NCI-H82 treated with DMSO at 0.1 percent for 48 hours (cell line): Measurements from ENCODE around the gene SLC39A3.
"Not testable (repeated sequence)": the region's sequence is repeated elsewhere in the genome, so short reads cannot be mapped to it uniquely, and the experiment has no call there.

Source experiments
- DNase-seq: peaks from one replicate; lab custom pipeline; 2025; ENCODE audit not compliant: unreplicated experiment; lab: John Stamatoyannopoulos, UW

SLC39A3 gene

DNA sequence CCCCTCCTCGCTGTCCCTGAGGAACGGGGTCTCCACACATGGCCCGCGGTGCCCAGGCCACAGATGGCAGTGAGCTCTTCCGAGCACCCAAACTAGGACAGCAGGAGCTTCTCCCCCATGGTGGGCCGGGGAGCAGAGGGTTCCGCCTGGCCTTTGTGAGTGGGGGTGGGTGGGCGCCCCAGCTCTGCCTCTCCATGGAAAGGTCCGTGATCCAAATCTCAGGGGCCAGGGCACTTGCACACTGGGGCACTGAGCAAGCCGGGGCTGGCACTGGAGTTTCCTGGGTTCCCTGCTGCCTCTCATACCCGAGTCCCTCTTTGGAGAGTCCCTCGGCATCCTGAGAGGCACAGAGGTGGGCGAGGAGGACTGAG, 16.5 kb downstream of the SLC39A3 start:
- DNase-seq = no peak

GRCh38 chr19:2722541-2723344, 17.1 kb downstream of the SLC39A3 start:
- DNase-seq = no peak

DNA sequence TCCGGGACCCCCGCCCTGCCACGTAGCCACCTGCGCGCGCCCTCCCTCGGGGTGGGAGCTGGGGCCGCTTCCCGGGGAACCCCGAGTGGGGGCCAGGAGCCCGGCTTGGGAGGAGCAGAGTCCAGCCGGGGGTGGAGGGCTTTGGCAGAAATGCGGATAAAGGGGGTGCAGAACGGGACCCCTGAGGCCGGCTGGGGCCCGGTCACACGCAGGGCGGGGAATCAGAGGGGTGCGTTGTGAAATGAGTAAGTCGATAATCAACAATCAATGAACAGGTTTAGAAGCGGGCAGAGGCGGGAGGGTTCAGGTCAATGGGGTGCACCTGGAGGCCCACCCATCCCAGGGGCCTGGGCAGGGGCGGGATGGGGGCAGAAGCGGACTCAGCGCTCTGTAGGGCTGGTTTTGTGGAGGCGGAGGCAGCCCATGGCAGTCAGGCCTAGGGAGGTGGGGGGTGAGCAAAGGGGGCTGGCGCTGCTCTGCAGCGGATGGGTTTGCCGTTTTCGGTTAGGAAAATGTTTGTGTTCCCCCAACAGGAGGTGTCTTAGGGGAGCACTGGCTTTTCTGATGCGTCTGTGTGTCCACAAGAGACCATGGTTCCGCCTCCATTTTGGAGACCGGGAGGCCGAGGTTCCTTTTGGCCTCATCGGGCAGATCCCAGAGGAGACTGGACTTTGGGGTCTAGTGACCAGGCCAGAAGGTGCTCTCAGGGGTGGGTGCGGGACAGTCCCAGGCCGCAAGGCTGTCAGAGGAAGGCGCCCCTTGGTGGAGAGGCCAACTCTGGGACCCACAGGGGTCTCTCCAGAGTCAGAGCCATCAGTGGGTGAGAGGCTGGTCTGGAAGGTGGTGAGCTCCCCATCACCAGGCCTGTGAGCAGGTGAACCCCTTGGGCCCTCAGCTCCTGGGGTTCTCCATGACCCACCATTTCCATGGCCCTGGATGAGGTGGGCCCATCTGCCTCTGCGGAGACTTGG, 18.0 kb downstream of the SLC39A3 start:
- DNase-seq = no peak

- DNase-seq = no peak
Measured at GRCh38 chr19:2720777-2721569, 18.8 kb downstream of the SLC39A3 start, which contains the start of gene DIRAS1. TSS of gene DIRAS1 (minus strand) at chr19:2721372. CDS start at chr19:2717806, 3,566 bp downstream.

DNA sequence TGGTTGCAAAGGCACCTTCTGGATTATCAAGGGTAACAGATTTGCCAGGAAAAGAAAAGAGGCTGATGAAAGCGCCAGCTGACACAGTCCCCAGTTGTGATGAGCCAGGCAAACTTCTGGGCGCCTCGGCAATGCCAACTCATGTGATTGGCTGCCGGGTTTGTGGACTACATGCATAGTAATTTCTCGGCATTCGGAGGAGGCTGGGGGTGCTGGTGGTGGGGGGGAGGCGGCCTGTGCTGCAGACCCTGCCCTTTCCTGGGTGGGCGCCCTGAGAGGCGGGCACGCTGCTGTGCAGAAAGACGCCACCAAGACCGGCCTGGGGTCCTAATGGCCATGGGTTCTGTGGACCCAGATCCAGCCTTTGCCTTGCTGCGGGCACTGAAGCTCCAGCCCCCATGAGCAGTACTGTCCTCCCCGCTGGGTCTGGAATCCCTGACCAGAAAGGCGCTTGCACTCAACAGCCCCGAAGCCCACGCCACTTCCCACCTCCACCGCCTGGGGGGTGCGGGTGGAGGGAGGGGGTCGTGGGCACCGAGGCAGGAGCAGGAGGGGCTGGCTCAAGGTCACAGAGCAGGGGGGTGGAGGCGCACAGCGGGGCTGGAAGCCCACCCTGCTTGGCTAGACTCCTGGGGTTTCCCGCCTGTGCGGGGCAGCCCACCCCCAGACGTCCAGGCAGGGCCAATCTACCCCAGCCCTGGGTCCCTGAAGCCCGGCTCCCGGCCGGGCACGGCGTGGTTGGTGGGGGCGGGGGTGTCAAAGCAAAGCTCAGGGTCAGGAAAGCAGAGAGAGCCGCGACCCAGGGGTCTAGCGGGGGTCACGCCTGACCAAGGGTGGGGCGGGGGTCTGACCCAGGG, 19.7 kb downstream of the SLC39A3 start:
- no peak for DNase-seq

DNA sequence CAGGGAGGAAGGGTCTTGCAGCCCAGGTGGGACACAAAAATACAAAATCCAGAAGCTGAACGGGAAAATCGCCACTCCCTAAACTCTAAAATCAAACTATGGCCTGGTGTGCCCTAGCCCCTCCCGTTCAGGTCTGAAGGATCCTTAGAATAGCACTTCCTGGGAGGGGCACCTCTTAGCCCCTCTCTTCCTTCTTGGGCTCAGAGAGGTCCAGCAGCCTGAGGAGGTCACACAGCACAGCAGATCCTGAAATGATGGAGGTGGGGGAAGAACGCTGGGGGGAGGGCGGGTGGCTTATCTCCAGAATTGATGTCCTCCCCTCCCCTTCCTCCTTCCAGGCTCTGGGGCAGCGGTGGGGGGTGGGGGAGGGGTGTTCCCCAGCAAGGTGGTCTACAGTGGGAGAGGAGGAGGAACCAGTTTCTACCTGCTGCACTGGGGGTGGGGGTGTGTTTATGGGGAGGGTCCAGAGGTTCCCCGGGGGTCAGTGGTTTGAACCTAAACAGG, 20.5 kb downstream of the SLC39A3 start:
- no peak for DNase-seq

DNA sequence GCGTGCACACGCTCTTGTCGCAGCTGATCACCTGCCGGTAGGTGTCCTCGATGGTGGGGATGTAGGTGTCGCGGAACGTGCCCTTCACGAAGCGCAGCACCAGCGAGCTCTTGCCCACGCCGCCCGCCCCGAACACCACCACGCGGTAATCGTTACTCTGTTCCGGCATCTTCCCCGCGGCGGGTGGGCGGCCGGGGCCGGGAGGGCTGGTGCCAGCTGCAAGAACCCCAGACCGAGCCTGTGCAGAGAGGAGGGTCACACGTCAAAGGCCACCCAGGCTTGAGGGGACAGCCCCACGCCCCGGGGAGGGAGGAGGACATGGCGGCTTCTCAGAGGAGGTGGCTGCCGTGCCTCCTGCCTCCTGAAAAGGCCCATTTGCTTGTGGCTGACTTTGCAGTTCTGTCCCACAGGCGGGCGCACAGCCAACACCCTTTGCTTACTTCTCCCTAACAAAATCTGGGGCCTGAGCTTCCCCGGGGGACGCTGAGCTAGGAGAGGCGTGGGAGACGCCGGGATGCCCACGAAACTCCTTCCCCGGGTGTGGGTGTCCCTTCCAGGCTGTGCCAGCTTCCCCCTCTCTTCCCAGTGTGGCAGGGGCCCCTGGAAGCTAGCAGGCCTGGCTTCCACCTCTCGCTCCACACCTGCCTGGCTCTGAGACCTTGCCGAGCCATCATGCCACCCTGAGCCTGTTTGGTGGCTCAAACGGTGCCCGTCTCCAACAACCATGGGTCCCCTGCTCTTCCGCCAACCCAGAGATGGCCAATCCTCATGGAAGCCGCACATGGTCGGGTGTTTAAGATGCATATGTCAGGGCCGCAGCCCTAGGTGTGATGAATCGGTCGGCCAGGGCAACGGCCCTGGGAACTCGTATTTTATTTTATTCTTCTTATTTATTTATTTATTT, 21.9 kb downstream of the SLC39A3 start:
- no peak for DNase-seq

DNA sequence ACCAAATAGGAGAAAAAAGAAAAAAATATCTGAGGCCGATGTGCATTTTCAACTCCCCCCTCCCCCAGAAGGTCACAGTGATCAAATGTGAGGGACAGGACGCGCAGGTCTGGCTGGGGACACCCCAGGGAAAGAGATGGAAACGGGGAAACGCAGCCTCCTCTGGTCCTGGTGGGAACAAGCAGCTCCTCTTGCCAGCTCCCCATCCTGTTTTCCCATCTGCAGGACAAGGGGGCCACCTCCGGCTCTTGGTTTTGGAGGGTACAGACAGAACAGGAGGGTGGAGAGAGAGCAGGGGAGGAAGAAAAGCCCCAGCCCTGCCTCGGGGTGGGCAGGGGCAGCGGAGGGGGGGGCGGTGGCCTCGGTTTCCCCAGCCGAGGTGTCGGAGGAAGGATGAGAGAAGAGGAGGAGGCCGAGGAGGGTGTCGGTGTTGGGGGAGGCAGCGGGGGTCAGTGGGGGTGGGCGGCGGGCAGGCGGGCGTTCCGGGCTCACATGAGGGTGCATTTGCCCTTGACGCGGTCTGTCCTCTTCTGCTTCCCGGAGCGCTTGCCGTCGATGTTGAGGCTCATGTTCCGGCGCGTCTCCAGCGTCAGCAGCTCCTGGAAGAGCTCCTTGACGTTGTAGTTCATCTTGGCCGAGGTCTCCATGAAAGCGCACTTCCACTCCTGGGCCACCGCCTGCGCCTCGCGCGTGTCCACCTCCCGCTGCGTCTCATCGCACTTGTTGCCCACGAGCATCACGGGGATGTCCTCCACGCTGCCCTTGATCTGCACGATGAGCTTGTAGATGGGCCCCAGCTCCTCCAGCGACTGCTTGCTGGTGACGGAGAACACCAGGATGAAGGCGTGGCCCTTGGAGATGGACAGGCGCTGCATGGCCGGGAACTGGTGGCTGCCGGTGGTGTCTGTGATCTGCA, 22.8 kb downstream of the SLC39A3 start:
- DNase-seq = no peak

- DNase-seq = no peak
Measured at GRCh38 chr19:2716275-2716650, 23.6 kb downstream of the SLC39A3 start.

- DNase-seq = no peak
Measured at GRCh38 chr19:2715470-2716274, 24.1 kb downstream of the SLC39A3 start.

- no peak for DNase-seq
Measured at GRCh38 chr19:2714531-2715269, 25.1 kb downstream of the SLC39A3 start.

DNA sequence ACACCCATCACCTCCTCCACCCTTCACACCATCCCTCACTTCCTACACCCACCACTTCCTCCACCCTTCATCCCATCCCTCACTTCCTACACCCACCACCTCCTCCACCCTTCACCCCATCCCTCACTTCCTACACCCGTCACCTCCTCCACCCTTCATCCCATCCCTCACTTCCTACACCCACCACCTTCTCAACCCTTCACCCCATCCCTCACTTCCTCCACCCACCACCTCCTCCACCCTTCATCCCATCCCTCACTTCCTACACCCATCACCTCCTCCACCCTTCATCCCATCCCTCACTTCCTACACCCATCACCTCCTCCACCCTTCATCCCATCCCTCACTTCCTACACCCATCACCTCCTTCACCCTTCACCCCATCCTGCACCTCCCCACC, 25.7 kb downstream of the SLC39A3 start:
- DNase-seq = not testable (repeated sequence)

DNA sequence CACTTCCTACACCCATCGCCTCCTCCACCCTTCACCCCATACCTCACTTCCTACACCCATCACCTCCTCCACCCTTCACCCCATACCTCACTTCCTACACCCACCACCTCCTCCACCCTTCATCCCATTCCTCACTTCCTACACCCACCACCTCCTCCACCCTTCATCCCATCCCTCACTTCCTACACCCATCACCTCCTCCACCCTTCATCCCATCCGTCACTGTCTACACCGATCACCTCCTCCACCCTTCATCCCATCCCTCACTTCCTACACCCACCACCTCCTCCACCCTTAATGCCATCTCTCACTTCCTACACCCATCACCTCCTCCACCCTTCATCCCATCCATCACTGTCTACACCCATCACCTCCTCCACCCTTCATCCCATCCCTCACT, 26.6 kb downstream of the SLC39A3 start:
- DNase-seq = not testable (repeated sequence)

GRCh38 chr19:2711875-2712205, 28.0 kb downstream of the SLC39A3 start:
- no peak for DNase-seq

- no peak for DNase-seq
Measured at GRCh38 chr19:2711172-2711874, 28.5 kb downstream of the SLC39A3 start.

DNA sequence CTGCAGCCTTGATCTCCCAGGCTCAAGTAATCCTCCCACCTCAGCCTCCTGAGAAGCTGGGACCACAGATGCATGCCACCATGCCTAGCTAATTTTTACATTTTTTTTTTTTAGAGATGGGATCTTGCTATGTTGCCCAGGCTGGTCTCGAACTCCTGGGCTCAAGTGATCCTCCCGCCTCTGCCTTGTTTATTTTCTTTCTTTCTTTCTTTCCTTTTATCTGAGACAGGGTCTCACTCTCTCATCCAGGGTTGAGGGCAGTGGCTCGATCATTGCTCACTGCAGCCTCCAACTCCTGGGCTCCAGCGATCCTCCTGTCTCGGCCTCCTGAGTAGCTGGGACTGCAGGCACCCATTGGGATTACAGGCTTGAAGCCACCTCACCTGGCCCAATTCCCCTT, 33.6 kb downstream of the SLC39A3 start:
- DNase-seq = no peak
